MCF 10A (cell line): ENCODE measurements around the gene HMGCS2. TPM values are rescaled to one million over a fixed set of nuclear protein-coding genes. Genes with fewer than 3 reads are reported as not detected.

ENCODE experiments used
- BruUV-seq: library from RNA; stranded (reverse); fragments of 400-500 nt; replicated peaks from 2 replicates; lab custom pipeline; 2021; lab: Mats Ljungman, UMichigan
- CTCF ChIA-PET: fragments of 300-600 bp; sonication (Branson Sonifier 250); formaldehyde crosslinking; extraction: SDS; loops from one replicate; lab custom pipeline; 2021; ENCODE audit warnings: antibody characterized with exemption, inconsistent platforms; lab: Yijun Ruan, JAX
- POLR2A ChIA-PET: fragments of 300-600, 350-650 bp; sonication (Branson Sonifier 250); formaldehyde crosslinking; extraction: SDS; loops from one replicate; lab custom pipeline; 2020; ENCODE audit warnings: antibody characterized with exemption, inconsistent platforms; lab: Yijun Ruan, JAX
- DNase-seq: peaks from one replicate; pipeline ENCODE4 v3.0.0-alpha.2; 2018; ENCODE audit not compliant: unreplicated experiment
- H3K27ac Mint-ChIP-seq: one replicate; pipeline ENCODE4 v1.8.0; 2022; ENCODE audit warnings: mild to moderate bottlenecking, low read depth, mixed read lengths; ENCODE audit not compliant: unreplicated experiment
- H3K27me3 Mint-ChIP-seq: one replicate; pipeline ENCODE4 v1.8.0; 2022; ENCODE audit warnings: mixed read lengths; ENCODE audit not compliant: insufficient read depth, unreplicated experiment
- H3K36me3 Mint-ChIP-seq: one replicate; pipeline ENCODE4 v1.8.0; 2022; ENCODE audit warnings: mild to moderate bottlenecking, moderate library complexity, mixed read lengths; ENCODE audit not compliant: insufficient read depth, unreplicated experiment
- H3K4me1 Mint-ChIP-seq: one replicate; pipeline ENCODE4 v1.8.0; 2022; ENCODE audit warnings: mixed read lengths; ENCODE audit not compliant: insufficient read depth, unreplicated experiment
- H3K4me3 Mint-ChIP-seq: one replicate; pipeline ENCODE4 v1.8.0; 2022; ENCODE audit warnings: mild to moderate bottlenecking, moderate library complexity, mixed read lengths; ENCODE audit not compliant: unreplicated experiment
- H3K9me3 Mint-ChIP-seq: one replicate; pipeline ENCODE4 v1.8.0; 2022; ENCODE audit warnings: mixed read lengths; ENCODE audit not compliant: unreplicated experiment
- CTCF ChIP-seq: fragments of 200-600 bp; IDR thresholded peaks from one replicate; pipeline ENCODE4 v1.8.0; 2022; ENCODE audit warnings: antibody characterized with exemption, mild to moderate bottlenecking; ENCODE audit not compliant: unreplicated experiment
- intact Hi-C: fragments of 100-400 bp; cut with micrococcal nuclease; formaldehyde crosslinking; loops from 2 replicates; pipeline ENCODE4 v1.14.1; 2022
- total RNA-seq: library from RNA; stranded (reverse); gene quantifications from 2 replicates; pipeline ENCODE4 v1.2.3, GENCODE V29; 2022

The HMGCS2 gene
- total RNA-seq, 1 experiment from 2014 or later: not detected

GRCh38 chr1:119729044-119729443 lies 39.7 kb downstream of the HMGCS2 start:
- H3K27me3 Mint-ChIP-seq: no peaks in the 10 kb centered on the region
- no peak overlapping the region for H3K4me3 Mint-ChIP-seq
- H3K9me3 Mint-ChIP-seq: no peaks in the 10 kb centered on the region

DNA sequence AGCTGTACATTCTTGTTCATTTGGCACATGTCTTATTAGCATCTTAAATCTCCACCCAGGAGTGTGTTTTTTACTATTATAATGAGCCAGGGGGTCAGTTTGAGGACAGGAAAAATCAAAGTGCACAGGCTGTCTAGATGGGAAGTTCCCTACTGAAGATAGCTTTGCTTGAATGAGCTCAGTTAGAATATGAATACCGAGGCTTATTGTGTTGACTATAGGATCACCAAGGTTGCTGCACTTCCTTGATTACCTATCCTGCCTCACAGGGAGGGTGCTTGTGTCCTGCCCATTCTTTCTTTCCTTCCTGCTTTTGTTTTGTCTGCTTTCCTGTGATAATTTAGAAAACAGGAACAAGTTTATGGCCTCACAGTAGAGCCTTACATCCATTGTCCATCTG lies 40.7 kb downstream of the HMGCS2 start:
- BruUV-seq: no TSS peak
- Mint-ChIP-seq H3K27ac (no peak overlapping the region), H3K4me3 (no peak overlapping the region), H3K27me3 (no peaks in the 10 kb centered on the region), H3K9me3 (no peaks in the 10 kb centered on the region), H3K4me1 (no peaks in the 10 kb centered on the region), H3K36me3 (peaks cover 22% of the 10 kb centered on the region)
- intact Hi-C loops: no loop called here
- DNase-seq: no peak
- ChIA-PET CTCF (interaction anchor here (0.7 to 6.3 kb wide), 2 partner anchors 16 to 387 kb away, joined by 3 to 42 read pairs; no protein-coding TSS in a partner anchor), POLR2A (no interaction called here)
- TF ChIP-seq CTCF: no peak

More at GRCh38 chr1:119729044-119729443, 39.7 kb downstream of the HMGCS2 start:
- peaks cover 18% of the 10 kb centered on the region for H3K36me3 Mint-ChIP-seq
- H3K27ac Mint-ChIP-seq: no peak overlapping the region
- DNase-seq: no peak
- H3K4me1 Mint-ChIP-seq: no peaks in the 10 kb centered on the region
- intact Hi-C loops: no loop called here
- POLR2A ChIA-PET: interaction anchor here (0.7 kb wide), 1 partner anchor 55 kb away, joined by 3 read pairs; no protein-coding TSS in a partner anchor
- no TSS peak for BruUV-seq
- CTCF ChIA-PET: interaction anchor here (6.3 kb wide), 1 partner anchor 15 kb away, joined by 42 read pairs; no protein-coding TSS in a partner anchor
- TF ChIP-seq CTCF: no peak

- ChIA-PET POLR2A (interaction anchor here (1.9 kb wide), 1 partner anchor 13 kb away, joined by 7 read pairs; no protein-coding TSS in a partner anchor), CTCF (no interaction called here)
- Mint-ChIP-seq H3K9me3 (no peaks in the 10 kb centered on the region), H3K4me1 (no peaks in the 10 kb centered on the region), H3K4me3 (no peak overlapping the region), H3K27ac (peak overlapping the region; percentile 36), H3K27me3 (no peaks in the 10 kb centered on the region), H3K36me3 (peaks cover 34% of the 10 kb centered on the region)
- BruUV-seq: no TSS peak
- TF ChIP-seq CTCF: no peak
- DNase-seq: no peak
- intact Hi-C loops: no loop called here
Measured at GRCh38 chr1:119725626-119726025, 43.1 kb downstream of the HMGCS2 start.

- Mint-ChIP-seq H3K4me3 (no peak overlapping the region), H3K27me3 (no peaks in the 10 kb centered on the region), H3K36me3 (peaks cover 32% of the 10 kb centered on the region), H3K9me3 (no peaks in the 10 kb centered on the region), H3K27ac (peak overlapping the region; percentile 36), H3K4me1 (no peaks in the 10 kb centered on the region)
- ChIA-PET CTCF (interaction anchor here (0.6 to 1.5 kb wide), 5 partner anchors 17 to 146 kb away, joined by 3 to 7 read pairs (median 3); no protein-coding TSS in a partner anchor), POLR2A (interaction anchor here (1.9 kb wide), 1 partner anchor 12 kb away, joined by 7 read pairs; no protein-coding TSS in a partner anchor)
- no peak for TF ChIP-seq CTCF
- DNase-seq: no peak
- no TSS peak for BruUV-seq
- intact Hi-C loops: no loop called here
Measured at GRCh38 chr1:119724611-119725218, 44.0 kb downstream of the HMGCS2 start.
